NCI-H345 treated with DMSO at 0.1 percent for 48 hours (cell line): ENCODE results near the gene MYCN.

ENCODE experiments used
- DNase-seq: peaks from one replicate; lab custom pipeline; 2025; ENCODE audit not compliant: unreplicated experiment; lab: John Stamatoyannopoulos, UW

Gene MYCN

GRCh38 chr2:15992457-15993231 lies 52.3 kb downstream of the MYCN start:
- DNase-seq = no peak

- no peak for DNase-seq
These were observed 52.9 kb downstream of the MYCN start for GRCh38 chr2:15993232-15993610.

DNA sequence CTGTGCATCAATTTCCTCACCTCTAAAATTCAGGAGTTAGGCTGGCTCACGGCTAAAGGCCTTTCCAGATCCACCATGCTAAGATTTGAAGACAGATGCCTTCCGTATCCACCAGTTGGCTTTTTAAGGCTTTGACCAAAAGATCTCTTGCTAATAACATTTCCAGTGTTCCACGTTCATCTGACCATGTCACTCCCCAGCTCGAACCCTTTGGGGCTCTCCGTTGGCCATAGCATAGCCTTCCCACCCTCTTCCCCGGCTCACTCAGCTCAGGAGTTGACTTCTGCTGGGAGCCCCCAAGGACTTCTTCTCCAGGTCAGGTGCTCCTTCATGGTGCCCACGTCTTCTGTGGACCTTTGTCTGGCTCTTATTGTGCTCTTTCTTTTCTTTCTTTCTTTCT lies 53.3 kb downstream of the MYCN start:
- no peak for DNase-seq

- DNase-seq = no peak
These were observed 55.3 kb downstream of the MYCN start for GRCh38 chr2:15995603-15996002.
